GM18505 (cell line): ENCODE results near the gene ARHGAP42.
A peak's percentile ranks its signal among the peaks of the same experiment; 100 is the strongest.

Source experiments
- ATAC-seq: cut with Tn5 transposase; IDR thresholded peaks from one replicate; pipeline ENCODE4 v1.9.1; 2021; ENCODE audit not compliant: unreplicated experiment
- POLR2A ChIP-seq: IDR thresholded peaks from 4 replicates; pipeline ENCODE4 v1.6.1; 2011; ENCODE audit warnings: borderline replicate concordance; ENCODE audit not compliant: insufficient read depth, insufficient read length; ENCODE audit errors: extremely low read depth

Gene ARHGAP42

DNA sequence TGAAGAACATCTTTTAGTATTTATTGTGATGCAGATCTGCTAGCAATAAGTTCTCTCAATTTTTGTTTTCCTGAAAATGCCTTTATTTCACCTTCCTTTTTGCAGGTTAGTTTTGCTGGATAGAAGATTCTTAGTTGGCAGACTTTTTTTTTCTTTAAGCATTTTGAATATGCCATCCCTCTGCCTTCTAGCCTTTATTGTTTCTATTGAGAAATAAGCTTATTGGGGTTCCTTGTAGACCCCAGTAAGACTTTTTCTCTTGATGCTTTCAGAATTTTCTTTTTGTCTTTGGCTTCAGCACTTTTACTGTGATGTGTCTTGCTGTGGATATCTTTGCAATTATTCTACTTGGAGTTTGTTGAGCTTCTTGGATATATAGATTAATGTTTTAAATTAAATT, 281.9 kb downstream of the ARHGAP42 start:
- no peak for ATAC-seq

DNA sequence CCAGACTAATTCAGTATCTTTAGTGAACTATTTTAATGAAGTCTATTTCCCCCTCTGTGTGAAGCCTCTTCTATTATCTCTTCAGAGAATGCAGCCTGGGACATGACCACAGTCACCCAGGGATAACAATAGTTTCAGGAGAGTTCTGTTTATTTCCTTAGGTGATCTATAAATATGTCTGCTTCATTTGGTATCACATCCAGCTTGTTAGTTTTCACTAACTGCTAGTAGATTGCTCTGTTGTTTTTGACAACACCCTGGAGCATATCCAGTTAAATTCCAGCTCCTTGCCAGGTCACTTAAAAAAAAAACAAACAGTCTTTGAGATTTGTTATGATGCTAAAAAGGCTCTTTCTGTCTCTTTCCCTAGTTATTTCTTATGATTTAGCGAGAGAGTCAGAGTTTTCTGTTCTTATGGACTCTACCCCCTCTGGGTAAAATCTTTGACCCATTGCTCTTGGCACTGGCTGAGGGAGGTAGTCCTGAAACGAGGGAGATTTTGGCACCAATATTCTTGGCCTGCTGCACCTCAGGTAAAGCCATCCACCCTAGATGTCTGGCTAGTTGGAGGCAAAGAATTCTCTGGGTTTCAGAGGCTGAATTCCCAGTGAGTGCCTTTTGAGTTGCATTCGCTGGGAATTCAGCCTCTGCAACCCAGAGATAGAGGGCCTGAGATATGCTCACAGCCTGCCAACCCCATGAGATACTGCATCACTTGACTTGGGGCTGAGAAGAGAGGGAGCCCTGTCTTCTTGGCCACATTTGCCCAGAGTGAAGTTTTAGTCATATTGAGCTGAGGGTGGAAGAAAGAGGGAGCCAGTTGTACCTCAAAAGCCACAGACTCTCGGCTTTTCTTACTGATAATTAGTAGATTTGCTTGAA, 283.4 kb downstream of the ARHGAP42 start:
- TF ChIP-seq POLR2A: no peak
- ATAC-seq: no peak

More for the DNA sequence above, 281.9 kb downstream of the ARHGAP42 start:
- TF ChIP-seq POLR2A: no peak

DNA sequence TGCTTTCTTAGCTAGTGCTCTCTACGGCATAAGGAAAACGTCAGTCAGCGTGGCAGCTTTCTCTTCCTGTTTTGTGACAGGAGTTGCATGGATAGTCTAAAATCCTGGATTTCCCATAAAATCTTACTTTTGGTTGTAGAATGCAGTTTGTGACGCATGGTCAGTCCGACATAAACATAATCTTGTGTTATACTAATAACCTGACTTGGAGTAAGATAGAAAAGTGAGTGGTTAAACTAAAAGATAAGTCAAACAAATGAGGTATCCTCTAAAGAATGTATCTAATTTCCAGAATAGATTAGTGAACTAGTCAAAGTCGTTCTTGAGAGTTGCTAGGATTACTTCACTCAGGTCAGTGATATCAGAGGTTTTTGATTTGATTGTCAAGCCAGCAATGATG, 285.0 kb downstream of the ARHGAP42 start:
- no peak for ATAC-seq
- no peak for TF ChIP-seq POLR2A

DNA sequence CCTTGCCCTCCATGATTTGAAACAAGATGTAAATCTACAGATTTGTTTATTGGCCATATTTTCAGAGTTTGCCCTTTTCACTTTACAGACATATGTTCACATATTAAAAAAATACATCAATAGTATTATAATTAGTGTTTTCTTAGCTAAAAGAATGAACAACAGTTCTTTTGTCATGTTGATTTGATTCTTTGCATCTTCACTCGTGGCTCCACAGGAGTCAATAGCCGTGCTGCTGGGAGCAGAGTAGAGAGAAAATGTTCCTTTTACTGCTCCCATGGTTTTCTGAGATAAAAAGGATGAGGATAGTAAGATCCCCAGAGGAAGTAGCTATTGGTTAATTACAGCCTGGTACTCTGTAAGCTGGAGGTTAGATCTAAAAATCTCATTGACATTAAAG, 291.4 kb downstream of the ARHGAP42 start:
- no peak for ATAC-seq
- no peak for TF ChIP-seq POLR2A

DNA sequence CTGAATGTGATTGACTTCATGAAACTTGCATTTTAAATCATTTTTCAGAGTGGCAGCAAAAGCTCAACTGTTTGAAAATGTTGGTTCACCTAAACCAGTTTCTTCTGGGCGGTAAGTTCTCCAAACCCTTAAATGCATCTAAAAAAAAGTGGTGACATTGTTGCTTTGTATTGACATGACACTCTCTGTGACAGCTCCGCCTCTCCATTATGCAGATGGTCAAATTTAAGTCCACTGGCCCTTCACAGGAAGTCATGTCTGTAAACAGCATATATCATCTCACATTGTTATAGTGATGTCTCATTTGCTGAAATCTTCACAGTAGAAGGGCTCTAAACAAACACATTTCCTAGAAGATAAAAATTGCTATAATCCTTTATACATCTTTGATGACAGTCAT, 291.9 kb downstream of the ARHGAP42 start:
- no peak for TF ChIP-seq POLR2A
- no peak for ATAC-seq

DNA sequence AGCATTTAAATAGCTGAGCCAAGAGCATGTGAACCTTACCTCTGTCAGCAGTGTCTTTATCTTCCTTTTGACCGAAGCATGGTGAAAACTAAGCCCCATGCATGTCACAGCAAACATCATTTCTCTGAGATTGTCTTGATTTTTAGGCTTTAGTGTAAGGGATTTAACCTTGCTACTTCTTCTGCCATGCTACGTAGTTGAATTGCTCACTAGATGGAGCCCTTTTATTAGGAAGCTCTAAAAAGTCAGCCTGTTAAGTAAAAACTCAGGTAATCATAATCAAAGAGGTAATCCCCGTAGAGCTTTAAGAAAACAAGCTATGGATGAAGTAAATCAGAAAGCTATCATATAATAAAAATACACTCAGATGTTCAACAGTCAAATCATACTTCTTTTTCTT, 293.1 kb downstream of the ARHGAP42 start:
- no peak for ATAC-seq
- TF ChIP-seq POLR2A: no peak

DNA sequence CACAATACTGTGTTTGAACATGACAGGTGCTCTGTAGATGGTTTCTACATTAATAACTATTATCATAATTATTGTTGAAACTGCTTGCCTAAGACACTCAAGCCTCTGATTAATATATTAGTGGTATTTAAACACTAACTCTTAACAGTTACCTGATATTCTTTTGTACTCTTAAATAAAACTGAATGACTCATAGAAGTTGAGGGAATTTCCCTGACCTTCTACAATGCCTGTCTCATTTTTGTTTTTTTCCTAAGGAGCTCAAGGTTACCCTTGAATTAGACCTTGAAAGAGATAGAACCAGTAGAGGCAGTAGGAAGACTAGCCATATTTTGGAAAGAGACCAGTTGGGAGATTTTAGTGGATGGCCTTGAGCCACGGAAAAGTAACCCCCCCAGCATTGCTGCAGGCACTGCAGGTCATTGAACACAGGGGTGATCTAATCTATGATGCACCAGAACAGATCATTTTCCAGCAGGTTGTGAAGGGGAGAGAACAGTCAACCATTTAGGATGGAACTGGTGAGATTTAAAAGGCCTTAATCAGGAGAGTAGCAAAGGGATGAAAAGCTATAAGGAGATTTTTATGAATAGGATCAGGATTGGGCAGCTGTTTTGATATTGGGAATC, 294.2 kb downstream of the ARHGAP42 start:
- ATAC-seq: no peak

DNA sequence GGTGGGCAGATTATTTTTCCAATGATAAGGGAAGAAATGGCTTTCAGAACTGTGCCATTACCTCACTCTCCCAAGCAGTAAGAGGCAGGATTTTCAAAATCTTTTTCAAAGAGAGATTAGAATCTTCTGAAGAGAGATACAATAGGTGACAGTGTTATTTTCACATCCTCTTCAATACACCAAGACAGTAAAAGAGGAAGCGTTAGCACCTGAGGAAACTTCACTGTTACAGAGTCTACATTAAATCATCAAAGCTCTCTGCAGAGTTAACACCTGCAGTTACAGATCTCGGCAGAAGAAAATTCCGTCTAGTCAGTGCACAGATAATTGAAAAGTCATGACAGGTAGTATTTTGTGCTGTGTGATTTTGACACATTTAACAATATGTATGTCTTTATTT, 297.6 kb downstream of the ARHGAP42 start:
- TF ChIP-seq POLR2A: no peak
- ATAC-seq: peak; percentile 81

More for the DNA sequence above, 294.2 kb downstream of the ARHGAP42 start:
- no peak for TF ChIP-seq POLR2A

DNA sequence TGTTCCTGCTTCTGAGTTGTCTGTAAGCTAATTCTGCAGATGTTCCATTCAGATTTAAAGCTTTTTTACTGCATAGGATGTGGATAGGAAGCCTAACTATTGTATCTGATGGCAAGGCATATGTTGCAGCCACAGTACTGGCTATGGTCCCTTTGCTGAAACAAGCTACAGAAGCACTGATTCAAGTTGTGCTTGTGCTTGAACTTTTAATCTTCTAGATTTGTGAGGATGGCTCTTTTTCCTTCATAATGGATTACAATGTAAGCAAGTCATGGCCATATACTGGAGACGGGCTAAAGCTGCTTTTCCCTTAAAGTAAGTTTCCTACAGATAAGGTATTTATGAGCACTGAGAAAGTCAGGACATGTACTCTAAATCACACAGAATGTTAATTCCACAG, 303.8 kb downstream of the ARHGAP42 start:
- ATAC-seq: no peak
- no peak for TF ChIP-seq POLR2A

DNA sequence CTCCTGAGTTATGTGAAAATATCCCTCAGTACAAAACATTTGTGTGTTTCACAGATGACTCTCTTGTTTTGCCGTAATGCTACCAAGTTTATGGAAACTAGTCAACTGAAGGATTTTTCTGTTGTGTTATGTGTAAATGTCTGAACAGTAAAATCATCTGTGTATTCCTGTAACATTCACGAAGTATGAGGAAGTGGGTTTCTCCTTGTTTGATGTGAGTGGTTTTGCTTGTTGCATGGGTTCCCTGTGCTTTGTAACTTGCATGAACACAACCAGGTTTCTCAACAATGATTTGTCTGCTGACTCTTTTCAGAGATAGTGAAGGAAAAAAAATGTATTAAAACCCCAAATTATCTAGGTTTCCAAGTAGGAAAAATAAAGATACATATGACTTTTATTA, 304.5 kb downstream of the ARHGAP42 start:
- no peak for TF ChIP-seq POLR2A
- no peak for ATAC-seq

DNA sequence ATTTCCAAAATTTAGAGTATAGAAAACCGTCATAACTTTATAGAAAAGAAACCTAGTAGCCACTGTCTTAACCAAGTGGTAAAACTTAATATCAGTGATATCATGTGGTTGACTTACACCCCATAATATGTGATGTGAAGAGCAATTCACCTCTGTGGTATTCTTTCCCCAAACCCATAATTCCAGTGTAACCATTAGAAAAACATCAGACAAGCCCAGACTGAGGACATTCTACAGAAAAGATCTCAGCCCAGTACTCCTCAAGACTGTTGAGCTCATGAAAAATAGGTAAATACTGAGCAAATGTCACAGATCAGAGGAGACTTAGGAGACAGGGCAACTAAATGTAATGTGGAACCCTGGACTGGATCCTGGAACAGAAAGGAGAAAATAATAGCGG, 307.9 kb downstream of the ARHGAP42 start:
- no peak for TF ChIP-seq POLR2A
- ATAC-seq: no peak

DNA sequence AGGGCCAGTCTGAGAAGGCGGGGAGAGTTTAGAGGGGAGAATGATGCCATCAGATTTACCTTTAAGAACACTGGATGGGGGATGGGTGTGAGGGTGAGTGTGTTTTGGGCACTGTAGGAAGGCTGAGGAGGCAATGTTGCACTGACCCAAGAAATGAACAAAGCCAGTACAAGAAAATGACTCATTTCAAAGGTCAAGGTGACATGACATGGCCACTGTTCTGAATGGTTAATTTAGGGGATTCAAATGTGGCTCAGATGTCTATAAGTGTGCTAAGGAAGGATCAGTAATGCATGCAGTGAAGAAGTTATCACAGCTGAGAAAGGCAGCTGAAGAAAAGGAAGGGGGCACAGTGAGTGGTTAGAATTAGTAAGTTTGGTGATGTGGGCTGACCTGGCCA, 312.7 kb downstream of the ARHGAP42 start:
- TF ChIP-seq POLR2A: no peak
- ATAC-seq: no peak

DNA sequence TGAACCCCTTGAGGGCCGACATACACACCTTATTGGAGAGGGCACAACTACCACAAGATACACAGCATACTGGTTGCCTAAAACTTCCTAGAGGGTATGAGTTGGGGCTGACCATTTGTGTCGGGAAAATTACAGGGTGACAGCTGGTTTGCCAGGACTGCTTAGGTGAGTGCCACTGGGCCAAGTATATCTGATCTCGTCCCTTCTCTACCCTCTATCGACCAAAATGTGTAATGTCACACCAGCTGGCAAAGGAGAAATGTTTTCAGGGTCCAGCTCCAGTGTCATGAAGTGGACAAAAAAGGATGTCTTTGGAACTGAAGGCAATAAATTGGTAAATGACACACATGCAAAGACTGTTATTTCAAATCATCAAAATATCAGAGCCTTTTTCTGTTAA, 316.4 kb downstream of the ARHGAP42 start:
- peak; percentile 75 for ATAC-seq
- TF ChIP-seq POLR2A: no peak
